SU-DHL-6 (cell line): ENCODE measurements around the gene ANXA1.

Source experiments
- H2AFZ ChIP-seq: fragments of 200-600 bp; sonication (generic); 2 replicates; pipeline ENCODE4 v1.6.1; 2014; ENCODE audit warnings: low read depth, mild to moderate bottlenecking, moderate library complexity, mixed read lengths, antibody characterized with exemption, low read length; ENCODE audit not compliant: severe bottlenecking
- H3F3A ChIP-seq: fragments of 200-600 bp; shearing (Covaris generic); 2 replicates; pipeline ENCODE4 v1.6.0; 2016; ENCODE audit warnings: antibody characterized with exemption, mild to moderate bottlenecking; ENCODE audit not compliant: insufficient read depth
- H3K27ac ChIP-seq: fragments of 200-600 bp; sonication (generic); 2 replicates; pipeline ENCODE4 v1.5.1; 2016; ENCODE audit warnings: low read depth, mild to moderate bottlenecking, low read length, moderate library complexity, mixed read lengths
- H3K27me3 ChIP-seq: fragments of 200-600 bp; sonication (generic), shearing (Covaris generic); 2 replicates; pipeline ENCODE4 v1.6.0; 2014; ENCODE audit warnings: mild to moderate bottlenecking, low read length
- H3K36me3 ChIP-seq: fragments of 200-600 bp; sonication (generic); 2 replicates; pipeline ENCODE4 v1.6.1; 2014; ENCODE audit warnings: mild to moderate bottlenecking, low read length, mixed read lengths
- H3K4me2 ChIP-seq: fragments of 300-600, 200-600 bp; shearing (Covaris generic), sonication (generic); 2 replicates; pipeline ENCODE4 v1.6.0; 2014; ENCODE audit warnings: low read length, low read depth, mild to moderate bottlenecking; ENCODE audit not compliant: poor library complexity, severe bottlenecking
- H3K4me3 ChIP-seq: fragments of 200-600 bp; sonication (generic); 2 replicates; pipeline ENCODE4 v1.5.1; 2014; ENCODE audit warnings: antibody characterized with exemption, low read length, mild to moderate bottlenecking, mixed read lengths; ENCODE audit not compliant: insufficient read depth, poor library complexity, severe bottlenecking
- H3K79me2 ChIP-seq: fragments of 200-600 bp; sonication (generic); 2 replicates; pipeline ENCODE4 v1.6.1; 2014; ENCODE audit warnings: mild to moderate bottlenecking, low read length, moderate library complexity; ENCODE audit not compliant: insufficient read depth
- H3K9ac ChIP-seq: fragments of 200-600 bp; sonication (generic); 2 replicates; pipeline ENCODE4 v1.7.0; 2014; ENCODE audit warnings: mild to moderate bottlenecking, low read length
- H3K9me2 ChIP-seq: fragments of 200-600 bp; sonication (generic); replicated peaks from 2 replicates; pipeline ENCODE4 v1.6.1; 2014; ENCODE audit warnings: low read length; ENCODE audit not compliant: insufficient read depth
- H3K9me3 ChIP-seq: fragments of 200-600 bp; sonication (generic); 2 replicates; pipeline ENCODE4 v1.6.1; 2014; ENCODE audit warnings: low read length, mixed read lengths; ENCODE audit not compliant: insufficient read depth
- H4K20me1 ChIP-seq: fragments of 200-600 bp; sonication (generic); 2 replicates; pipeline ENCODE4 v1.6.1; 2014; ENCODE audit warnings: low read depth, mild to moderate bottlenecking, antibody characterized with exemption, low read length, moderate library complexity, mixed read lengths
- EZH2phosphoT487 ChIP-seq: fragments of 200-600 bp; sonication (generic), shearing (Covaris generic); conservative IDR thresholded peaks from 2 replicates; pipeline ENCODE4 v1.6.1; 2018; ENCODE audit warnings: mild to moderate bottlenecking, antibody characterized with exemption, low read length, moderate library complexity, mixed read lengths
- TF ChIP-seq, protein P1 (sequence below): fragments of 200-600 bp; sonication (generic); IDR thresholded peaks from one replicate; pipeline ENCODE4 v1.5.1; 2017; ENCODE audit warnings: antibody characterized with exemption, mild to moderate bottlenecking, low read length, moderate library complexity; ENCODE audit not compliant: insufficient read depth, poor library complexity, severe bottlenecking

Gene ANXA1, protein sequence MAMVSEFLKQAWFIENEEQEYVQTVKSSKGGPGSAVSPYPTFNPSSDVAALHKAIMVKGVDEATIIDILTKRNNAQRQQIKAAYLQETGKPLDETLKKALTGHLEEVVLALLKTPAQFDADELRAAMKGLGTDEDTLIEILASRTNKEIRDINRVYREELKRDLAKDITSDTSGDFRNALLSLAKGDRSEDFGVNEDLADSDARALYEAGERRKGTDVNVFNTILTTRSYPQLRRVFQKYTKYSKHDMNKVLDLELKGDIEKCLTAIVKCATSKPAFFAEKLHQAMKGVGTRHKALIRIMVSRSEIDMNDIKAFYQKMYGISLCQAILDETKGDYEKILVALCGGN

GRCh38 chr9:73151653-73152542 lies at the start of gene ANXA1:
Gene ANXA1, plus strand, starts transcription at chr9:73151865. Its CDS starts 6,671 bp downstream, at chr9:73158536.
- Histone ChIP-seq H3K9me3 (no peaks in the 10 kb centered on the region), H3K36me3 (no peaks in the 10 kb centered on the region), H4K20me1 (no peaks in the 10 kb centered on the region), H3K9me2 (no peaks in the 10 kb centered on the region), H3K4me3 (no peak within 1 kb of the TSS), H2AFZ (no peak within 1 kb of the TSS), H3F3A (no peaks in the 10 kb centered on the region), H3K9ac (no peak within 1 kb of the TSS), H3K79me2 (no peaks in the 10 kb centered on the region), H3K27me3 (no peaks in the 10 kb centered on the region), H3K4me2 (no peak within 1 kb of the TSS), H3K27ac (no peak within 1 kb of the TSS)
- TF ChIP-seq, protein P1, sequence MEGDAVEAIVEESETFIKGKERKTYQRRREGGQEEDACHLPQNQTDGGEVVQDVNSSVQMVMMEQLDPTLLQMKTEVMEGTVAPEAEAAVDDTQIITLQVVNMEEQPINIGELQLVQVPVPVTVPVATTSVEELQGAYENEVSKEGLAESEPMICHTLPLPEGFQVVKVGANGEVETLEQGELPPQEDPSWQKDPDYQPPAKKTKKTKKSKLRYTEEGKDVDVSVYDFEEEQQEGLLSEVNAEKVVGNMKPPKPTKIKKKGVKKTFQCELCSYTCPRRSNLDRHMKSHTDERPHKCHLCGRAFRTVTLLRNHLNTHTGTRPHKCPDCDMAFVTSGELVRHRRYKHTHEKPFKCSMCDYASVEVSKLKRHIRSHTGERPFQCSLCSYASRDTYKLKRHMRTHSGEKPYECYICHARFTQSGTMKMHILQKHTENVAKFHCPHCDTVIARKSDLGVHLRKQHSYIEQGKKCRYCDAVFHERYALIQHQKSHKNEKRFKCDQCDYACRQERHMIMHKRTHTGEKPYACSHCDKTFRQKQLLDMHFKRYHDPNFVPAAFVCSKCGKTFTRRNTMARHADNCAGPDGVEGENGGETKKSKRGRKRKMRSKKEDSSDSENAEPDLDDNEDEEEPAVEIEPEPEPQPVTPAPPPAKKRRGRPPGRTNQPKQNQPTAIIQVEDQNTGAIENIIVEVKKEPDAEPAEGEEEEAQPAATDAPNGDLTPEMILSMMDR, result no peak
- no peak for TF ChIP-seq EZH2phosphoT487

- Histone ChIP-seq H2AFZ (no peak overlapping the region), H3K79me2 (no peaks in the 10 kb centered on the region), H3K27me3 (no peaks in the 10 kb centered on the region), H3K4me3 (no peak overlapping the region), H3F3A (no peaks in the 10 kb centered on the region), H3K9ac (no peak overlapping the region), H3K4me2 (no peak overlapping the region), H4K20me1 (no peaks in the 10 kb centered on the region), H3K36me3 (no peaks in the 10 kb centered on the region), H3K9me2 (no peaks in the 10 kb centered on the region), H3K9me3 (no peaks in the 10 kb centered on the region), H3K27ac (no peak overlapping the region)
- TF ChIP-seq EZH2phosphoT487, result no peak
- TF ChIP-seq, protein P1, result no peak
Observed at GRCh38 chr9:73104342-73104741, 47.3 kb upstream of the ANXA1 start.

GRCh38 chr9:73104921-73105320 lies 46.7 kb upstream of the ANXA1 start:
- no peaks in the 10 kb centered on the region for H3K9me2 ChIP-seq
- H3K4me2 ChIP-seq, result no peak overlapping the region
- H3K36me3 ChIP-seq, result no peaks in the 10 kb centered on the region
- no peaks in the 10 kb centered on the region for H3K79me2 ChIP-seq
- no peak for TF ChIP-seq EZH2phosphoT487
- TF ChIP-seq, protein P1, result no peak
- H3K27ac ChIP-seq, result no peak overlapping the region
- H3K4me3 ChIP-seq, result no peak overlapping the region
- H3F3A ChIP-seq, result no peaks in the 10 kb centered on the region
- H3K27me3 ChIP-seq, result no peaks in the 10 kb centered on the region
- H3K9ac ChIP-seq, result no peak overlapping the region
- no peaks in the 10 kb centered on the region for H4K20me1 ChIP-seq
- no peaks in the 10 kb centered on the region for H3K9me3 ChIP-seq
- no peak overlapping the region for H2AFZ ChIP-seq
